Right ventricle myocardium inferior (tissue), 1 donor: Measurements from ENCODE around the gene RGS13. TPM values are rescaled to one million over a fixed set of nuclear protein-coding genes. Genes with fewer than 3 reads are reported as not detected.

Experiments
- ATAC-seq: fragments of 200-7000 bp; cut with Tn5 transposase; one replicate; pipeline ENCODE4 v1.9.1; 2020; ENCODE audit warnings: mild to moderate bottlenecking, moderate library complexity
- DNase-seq: peaks from one replicate; pipeline ENCODE4 v3.0.0; 2021; ENCODE audit errors: missing footprints
- intact Hi-C: fragments of 100-400 bp; cut with DNase I; formaldehyde crosslinking; loops from one replicate; pipeline ENCODE4 v1.11.0; 2022
- total RNA-seq: library from RNA; stranded (reverse); fragmentation: NEBNext Ultra II Directional; extraction: Animal tissue kit (Norgen Biotek cat#: 25700); gene quantifications from one replicate; pipeline ENCODE4 v1.2.1, GENCODE V29; 2021
- donor health status: DM: no; HTN: yes; CAD: no; lungs with severe emphysema.

The RGS13 gene
- total RNA-seq, 1 donor from 2014 or later, result not detected

DNA sequence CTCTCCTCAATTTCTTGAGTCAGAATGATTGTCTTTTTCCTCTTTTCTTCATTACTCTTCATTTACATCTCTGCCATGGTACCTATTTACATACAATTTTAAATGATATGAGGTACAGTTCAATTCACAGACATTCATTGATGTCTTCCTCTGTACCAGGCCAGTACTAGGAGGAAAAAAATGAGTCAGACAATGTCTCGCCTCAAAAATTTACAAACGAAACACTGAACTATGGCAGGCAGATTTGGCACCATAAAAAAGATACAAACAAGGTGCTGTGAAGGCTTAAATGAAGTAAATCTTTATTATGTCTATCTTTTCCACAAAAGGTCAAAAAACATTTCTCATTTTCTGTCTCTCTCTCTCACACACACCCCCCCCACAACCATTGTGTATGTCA, 71.0 kb downstream of the RGS13 start:
- ATAC-seq (no peak), DNase-seq (no peak)
- intact Hi-C loops, result no loop called here

DNA sequence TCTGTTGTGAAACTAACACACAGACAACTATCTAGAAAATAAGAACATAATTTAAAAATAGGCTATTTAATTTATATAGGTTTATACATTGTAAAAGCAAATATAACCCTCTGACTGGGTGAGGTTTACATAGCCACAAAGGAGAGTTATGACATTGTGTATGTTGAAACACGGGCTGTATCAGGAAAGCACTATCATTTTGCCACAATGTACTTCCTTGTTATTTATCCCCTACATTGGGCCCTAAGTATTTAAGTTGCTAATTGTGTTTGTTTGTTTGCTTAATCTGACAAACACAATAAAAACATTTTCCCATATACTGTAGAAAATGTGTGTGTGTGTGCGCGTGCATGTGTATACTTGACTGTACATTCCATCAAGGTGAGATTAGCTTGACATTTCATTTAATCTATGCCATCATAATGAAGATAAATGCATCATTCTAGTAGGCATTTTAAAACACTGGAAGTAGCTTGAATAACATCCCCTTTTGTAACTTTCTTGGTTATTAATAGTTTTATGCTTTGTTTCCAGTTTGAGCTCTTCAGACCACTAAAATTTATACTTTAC, 72.1 kb downstream of the RGS13 start:
- intact Hi-C loops, result no loop called here
- ATAC-seq (no peak), DNase-seq (no peak)

- DNase-seq (no peak), ATAC-seq (no peak)
- intact Hi-C loops, result no loop called here
These were observed 73.6 kb downstream of the RGS13 start for GRCh38 chr1:192709544-192709943.

Other genes with a start within 250 kb of the RGS13 start
- gene RGS1, start 60.4 kb upstream of the RGS13 start, total RNA-seq, result 0.32 TPM
- 19.4 TPM for gene RGS2, start 172.9 kb downstream of the RGS13 start, total RNA-seq